HG02678 (cell line): ENCODE measurements around the gene PCSK5.
"Not testable (repeated sequence)": the region's sequence is repeated elsewhere in the genome, so short reads cannot be mapped to it uniquely, and the experiment has no call there.

Experiments used
- ATAC-seq: cut with Tn5 transposase; IDR thresholded peaks from one replicate; pipeline ENCODE4 v1.9.1; 2021; ENCODE audit warnings: mild to moderate bottlenecking, moderate library complexity; ENCODE audit not compliant: unreplicated experiment

Gene PCSK5

GRCh38 chr9:76296561-76297310, 406.3 kb downstream of the PCSK5 start:
- ATAC-seq: no peak

- no peak for ATAC-seq
These were observed 407.3 kb downstream of the PCSK5 start for GRCh38 chr9:76297721-76298239.

GRCh38 chr9:76298521-76299144, 408.2 kb downstream of the PCSK5 start:
- no peak for ATAC-seq

GRCh38 chr9:76302543-76302942, 412.1 kb downstream of the PCSK5 start:
- no peak for ATAC-seq

- ATAC-seq: no peak
These were observed 412.6 kb downstream of the PCSK5 start for GRCh38 chr9:76302947-76303550.

- ATAC-seq: not testable (repeated sequence)
These were observed 416.6 kb downstream of the PCSK5 start for GRCh38 chr9:76307047-76307446.

GRCh38 chr9:76310577-76310976, 420.1 kb downstream of the PCSK5 start:
- ATAC-seq: no peak

- no peak for ATAC-seq
These were observed 420.5 kb downstream of the PCSK5 start for GRCh38 chr9:76310991-76311390.

GRCh38 chr9:76311537-76311936, 421.1 kb downstream of the PCSK5 start:
- no peak for ATAC-seq

- ATAC-seq: no peak
These were observed 423.3 kb downstream of the PCSK5 start for GRCh38 chr9:76313771-76314170.

GRCh38 chr9:76314321-76314720, 423.8 kb downstream of the PCSK5 start:
- no peak for ATAC-seq

- no peak for ATAC-seq
These were observed 425.6 kb downstream of the PCSK5 start for GRCh38 chr9:76316069-76316468.

- not testable (repeated sequence) for ATAC-seq
These were observed 429.0 kb downstream of the PCSK5 start for GRCh38 chr9:76319466-76319865.

- no peak for ATAC-seq
These were observed 430.8 kb downstream of the PCSK5 start for GRCh38 chr9:76321195-76321828.

GRCh38 chr9:76322810-76323209, 432.3 kb downstream of the PCSK5 start:
- ATAC-seq: no peak

- no peak for ATAC-seq
These were observed 433.0 kb downstream of the PCSK5 start for GRCh38 chr9:76323490-76323889.

GRCh38 chr9:76324030-76324429, 433.6 kb downstream of the PCSK5 start:
- ATAC-seq: not testable (repeated sequence)

- no peak for ATAC-seq
These were observed 439.6 kb downstream of the PCSK5 start for GRCh38 chr9:76330034-76330433.

GRCh38 chr9:76333388-76333787, 442.9 kb downstream of the PCSK5 start:
- ATAC-seq: no peak

- ATAC-seq: no peak
These were observed 443.5 kb downstream of the PCSK5 start for GRCh38 chr9:76333964-76334363.

GRCh38 chr9:76336027-76336426, 445.6 kb downstream of the PCSK5 start:
- no peak for ATAC-seq
